ENCODE data around the gene BARD1. TPM values are rescaled to one million over a fixed set of nuclear protein-coding genes. Genes with fewer than 3 reads are reported as not detected.

Gene BARD1
- total and polyA plus RNA-seq, 8 donors: 1.4 to 6.5 (median 4.4) TPM

GRCh38 chr2:214750529-214750928, 59.0 kb downstream of the BARD1 start:
- ATAC-seq: no peak
- Histone ChIP-seq H3K27me3 (no peaks in the 10 kb centered on the region), H3K4me3 (no peak overlapping the region), H3K27ac (no peak overlapping the region), H3K36me3 (no peaks in the 10 kb centered on the region), H3K4me1 (no peaks in the 10 kb centered on the region), H3K9me3 (no peaks in the 10 kb centered on the region)
- WGBS, 2 donors: 95 to 98% methylated on average over 2 of the region's 2 CpGs
- no peak for FAIRE-seq
- no peak for TF ChIP-seq CTCF (IDR thresholded peaks at IDR 0.05)
- intact Hi-C loops (cut with DNase I): no loop called here
- no peak for DNase-seq

GRCh38 chr2:214747992-214748391, 61.5 kb downstream of the BARD1 start:
- no peaks in the 10 kb centered on the region for H3K4me1 ChIP-seq
- H3K27ac ChIP-seq: no peak overlapping the region
- no peaks in the 10 kb centered on the region for H3K27me3 ChIP-seq
- FAIRE-seq: peak; percentile 9
- no peaks in the 10 kb centered on the region for H3K9me3 ChIP-seq
- DNase-seq: no peak
- intact Hi-C loops (cut with DNase I): no loop called here
- no peaks in the 10 kb centered on the region for H3K36me3 ChIP-seq
- TF ChIP-seq CTCF (IDR thresholded peaks at IDR 0.05): no peak
- no peak for ATAC-seq
- H3K4me3 ChIP-seq: no peak overlapping the region

- Histone ChIP-seq H3K27me3 (no peaks in the 10 kb centered on the region), H3K4me3 (no peak overlapping the region), H3K9me3 (no peaks in the 10 kb centered on the region), H3K4me1 (no peaks in the 10 kb centered on the region), H3K36me3 (no peaks in the 10 kb centered on the region), H3K27ac (no peak overlapping the region)
- WGBS, 2 donors: 91 to 96% methylated on average over 1 of the region's 1 CpG
- FAIRE-seq: no peak
- no peak for TF ChIP-seq CTCF (IDR thresholded peaks at IDR 0.05)
- no peak for ATAC-seq
- intact Hi-C loops (cut with DNase I): no loop called here
- no peak for DNase-seq
Measured at GRCh38 chr2:214742119-214742518, 67.4 kb downstream of the BARD1 start.

- FAIRE-seq (no peak), ATAC-seq (no peak), DNase-seq (no peak)
- Histone ChIP-seq H3K4me3 (no peak overlapping the region), H3K36me3 (no peaks in the 10 kb centered on the region), H3K27ac (no peak overlapping the region), H3K27me3 (no peaks in the 10 kb centered on the region), H3K4me1 (no peaks in the 10 kb centered on the region), H3K9me3 (no peaks in the 10 kb centered on the region)
- 85 to 89% methylated on average over 1 of the region's 1 CpG for WGBS, 2 donors
- no peak for TF ChIP-seq CTCF (IDR thresholded peaks at IDR 0.05)
- intact Hi-C loops (cut with DNase I): no loop called here
Measured at GRCh38 chr2:214740867-214741395, 68.6 kb downstream of the BARD1 start.

GRCh38 chr2:214737188-214737587, 72.3 kb downstream of the BARD1 start:
- no peak overlapping the region for H3K27ac ChIP-seq
- no peaks in the 10 kb centered on the region for H3K4me1 ChIP-seq
- DNase-seq (no peak), FAIRE-seq (no peak), ATAC-seq (no peak)
- H3K27me3 ChIP-seq: no peaks in the 10 kb centered on the region
- intact Hi-C loops (cut with DNase I): no loop called here
- TF ChIP-seq CTCF (IDR thresholded peaks at IDR 0.05): no peak
- 76 to 83% methylated on average over 3 of the region's 3 CpGs for WGBS, 2 donors
- no peaks in the 10 kb centered on the region for H3K36me3 ChIP-seq
- H3K9me3 ChIP-seq: no peaks in the 10 kb centered on the region
- H3K4me3 ChIP-seq: no peak overlapping the region

Measured in pancreas (tissue), 10 donors.